Activated CD8-positive, alpha-beta T cell treated with anti-CD3 and anti-CD28 coated beads for 36 hours (primary cell): ENCODE results near the gene TMEM126A. TPM values are rescaled to one million over a fixed set of nuclear protein-coding genes. Genes with fewer than 3 reads are reported as not detected.

Experiments used
- ATAC-seq: fragments of 200-7000 bp; cut with Tn5 transposase; one replicate; pipeline ENCODE4 v1.10.0; 2021; ENCODE audit warnings: mild to moderate bottlenecking, moderate library complexity
- CTCF ChIA-PET: fragments of 350-600 bp; sonication (Branson Sonifier 250); formaldehyde crosslinking; loops from one replicate; lab custom pipeline; 2021; ENCODE audit warnings: antibody characterized with exemption; lab: Charles Lee
- POLR2A ChIA-PET: fragments of 350-600 bp; sonication (Branson Sonifier 250); formaldehyde crosslinking; loops from one replicate; lab custom pipeline; 2021; ENCODE audit warnings: antibody characterized with exemption; lab: Charles Lee
- DNase-seq: peaks from one replicate; pipeline ENCODE4 v3.0.0-alpha.2; 2020
- H3K27ac Mint-ChIP-seq: one replicate; pipeline ENCODE4 v1.8.0; 2021; ENCODE audit warnings: mild to moderate bottlenecking, mixed read lengths
- H3K27me3 Mint-ChIP-seq: one replicate; pipeline ENCODE4 v1.8.0; 2021; ENCODE audit warnings: mixed read lengths
- H3K36me3 Mint-ChIP-seq: one replicate; pipeline ENCODE4 v1.8.0; 2021; ENCODE audit warnings: low read depth, mixed read lengths
- H3K4me1 Mint-ChIP-seq: one replicate; pipeline ENCODE4 v1.8.0; 2021; ENCODE audit warnings: low read depth, mixed read lengths
- H3K4me3 Mint-ChIP-seq: one replicate; pipeline ENCODE4 v1.8.0; 2021; ENCODE audit warnings: mild to moderate bottlenecking, moderate library complexity, mixed read lengths
- H3K9me3 Mint-ChIP-seq: one replicate; pipeline ENCODE4 v1.8.0; 2021; ENCODE audit warnings: mixed read lengths
- intact Hi-C: fragments of 100-400 bp; cut with micrococcal nuclease; formaldehyde crosslinking; loops from one replicate; pipeline ENCODE4 v1.10.0; 2022
- total RNA-seq, 2 experiments: library from RNA; stranded (reverse); gene quantifications; one replicate each; pipeline ENCODE4 v1.2.3, GENCODE V29; 2021
- TF ChIP-seq, protein P1 (sequence below): fragments of 200-600 bp; IDR thresholded peaks from one replicate; pipeline ENCODE4 v1.8.0; 2022; ENCODE audit warnings: antibody characterized with exemption, mild to moderate bottlenecking

TMEM126A gene
- total RNA-seq, 2 experiments from 2014 or later = 47.3 to 48.9 TPM

DNA sequence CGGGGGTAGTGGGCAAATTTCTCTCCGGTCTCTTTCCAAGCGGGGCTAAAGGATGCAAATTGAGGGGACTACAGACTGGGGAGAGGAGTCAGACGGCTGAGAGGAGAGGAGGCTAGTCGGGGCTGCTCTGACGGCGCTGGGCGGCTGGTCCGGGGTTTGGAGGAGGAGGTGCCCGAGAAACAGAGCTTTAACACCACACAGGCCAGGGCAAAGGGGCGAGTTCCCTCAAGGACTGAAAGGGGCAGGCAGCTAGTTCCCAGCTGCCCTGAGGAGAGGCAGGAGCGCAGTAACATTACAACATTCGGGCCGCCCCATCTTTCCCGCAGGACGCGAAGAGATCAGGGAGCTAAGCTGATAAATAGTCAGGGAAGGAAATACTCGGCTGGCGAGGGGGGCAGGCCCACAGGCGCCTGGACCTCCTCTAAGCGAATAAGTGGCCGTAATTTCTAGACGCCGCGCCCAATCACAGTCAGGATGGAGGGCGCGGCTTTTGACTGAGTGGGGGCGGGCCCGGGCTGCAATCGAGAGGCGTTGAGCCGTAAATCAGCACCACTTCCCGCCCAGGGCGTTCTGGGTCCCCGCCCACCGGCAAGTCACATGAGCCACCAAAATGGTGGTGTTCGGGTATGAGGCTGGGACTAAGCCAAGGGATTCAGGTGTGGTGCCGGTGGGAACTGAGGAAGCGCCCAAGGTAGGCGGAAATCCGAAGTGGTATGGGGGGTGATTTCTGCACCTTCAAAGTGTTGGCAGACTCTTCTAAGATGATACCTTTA is 19.6 kb upstream of the TMEM126A start, which contains the start of gene TMEM126B:
Gene TMEM126B, plus strand, starts transcription at position 596 of the 773 bp plus-strand sequence. Its CDS starts 15 bp downstream, at position 611.
- H3K27ac Mint-ChIP-seq = peak within 1 kb of the TSS; percentile 97
- H3K4me1 Mint-ChIP-seq = peaks cover 36% of the 10 kb centered on the region
- ChIA-PET CTCF (interaction anchor here (0.7 to 2.3 kb wide), 4 partner anchors 19 to 227 kb away, joined by 3 to 8 read pairs (median 4); partner anchors contain the start of genes CCDC83 and TMEM126A), POLR2A (interaction anchor here (0.6 to 3.0 kb wide), 12 partner anchors 9 to 617 kb away, joined by 3 to 33 read pairs (median 4); partner anchors contain the start of genes CCDC83 and TMEM126A)
- H3K4me3 Mint-ChIP-seq = peak within 1 kb of the TSS; percentile 93
- ATAC-seq (peak; percentile 97), DNase-seq (peak; percentile 99)
- TF ChIP-seq, protein P1, sequence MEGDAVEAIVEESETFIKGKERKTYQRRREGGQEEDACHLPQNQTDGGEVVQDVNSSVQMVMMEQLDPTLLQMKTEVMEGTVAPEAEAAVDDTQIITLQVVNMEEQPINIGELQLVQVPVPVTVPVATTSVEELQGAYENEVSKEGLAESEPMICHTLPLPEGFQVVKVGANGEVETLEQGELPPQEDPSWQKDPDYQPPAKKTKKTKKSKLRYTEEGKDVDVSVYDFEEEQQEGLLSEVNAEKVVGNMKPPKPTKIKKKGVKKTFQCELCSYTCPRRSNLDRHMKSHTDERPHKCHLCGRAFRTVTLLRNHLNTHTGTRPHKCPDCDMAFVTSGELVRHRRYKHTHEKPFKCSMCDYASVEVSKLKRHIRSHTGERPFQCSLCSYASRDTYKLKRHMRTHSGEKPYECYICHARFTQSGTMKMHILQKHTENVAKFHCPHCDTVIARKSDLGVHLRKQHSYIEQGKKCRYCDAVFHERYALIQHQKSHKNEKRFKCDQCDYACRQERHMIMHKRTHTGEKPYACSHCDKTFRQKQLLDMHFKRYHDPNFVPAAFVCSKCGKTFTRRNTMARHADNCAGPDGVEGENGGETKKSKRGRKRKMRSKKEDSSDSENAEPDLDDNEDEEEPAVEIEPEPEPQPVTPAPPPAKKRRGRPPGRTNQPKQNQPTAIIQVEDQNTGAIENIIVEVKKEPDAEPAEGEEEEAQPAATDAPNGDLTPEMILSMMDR = no peak
- intact Hi-C loops = loop anchor here (5.0 kb wide), 1 partner anchor 34 kb away; no protein-coding TSS in a partner anchor
- peaks cover 20% of the 10 kb centered on the region for H3K36me3 Mint-ChIP-seq
- H3K27me3 Mint-ChIP-seq = no peaks in the 10 kb centered on the region
- H3K9me3 Mint-ChIP-seq = no peaks in the 10 kb centered on the region

DNA sequence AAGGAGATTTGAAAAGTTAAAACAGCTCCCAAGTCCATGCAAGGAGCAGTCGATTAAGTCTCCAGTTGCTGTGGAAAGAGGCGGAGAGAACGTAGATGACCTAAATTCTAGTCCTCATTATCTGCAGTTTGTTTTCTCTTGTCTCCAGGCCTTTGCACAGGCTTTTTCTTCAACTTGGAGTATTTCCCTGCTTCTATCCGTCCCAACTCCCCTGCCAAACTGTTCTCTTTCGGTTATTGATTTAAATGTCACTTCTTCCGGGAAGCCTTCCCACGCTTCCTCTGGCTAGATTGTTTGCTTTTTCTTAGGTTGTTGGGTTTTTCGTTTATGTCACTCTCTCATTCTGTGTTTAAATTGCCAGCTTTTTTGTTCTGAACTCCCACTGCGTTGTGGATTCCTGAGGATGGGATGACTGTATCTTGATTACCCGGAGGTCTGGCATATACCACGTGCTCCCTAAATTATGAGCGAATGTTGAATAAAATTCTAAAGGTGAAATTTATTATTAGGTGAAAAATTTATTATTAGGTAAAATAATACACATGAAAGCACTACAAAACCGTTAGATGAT is 18.9 kb upstream of the TMEM126A start:
- POLR2A ChIA-PET = interaction anchor here (0.6 to 3.0 kb wide), 12 partner anchors 8 to 616 kb away, joined by 3 to 33 read pairs (median 4); partner anchors contain the start of genes CCDC83 and TMEM126A
- CTCF ChIA-PET = interaction anchor here (0.7 to 2.3 kb wide), 3 partner anchors 19 to 35 kb away, joined by 3 to 8 read pairs (median 4); partner anchors contain the start of gene TMEM126A
- Mint-ChIP-seq H3K4me1 (peaks cover 36% of the 10 kb centered on the region), H3K36me3 (peaks cover 23% of the 10 kb centered on the region), H3K27ac (peak overlapping the region; percentile 97), H3K27me3 (no peaks in the 10 kb centered on the region), H3K9me3 (no peaks in the 10 kb centered on the region), H3K4me3 (peak overlapping the region; percentile 93)
- intact Hi-C loops = loop anchor here (5.0 kb wide), 1 partner anchor 33 kb away; no protein-coding TSS in a partner anchor
- DNase-seq (peak; percentile 56), ATAC-seq (peak; percentile 6)
- TF ChIP-seq, protein P1 = no peak

DNA sequence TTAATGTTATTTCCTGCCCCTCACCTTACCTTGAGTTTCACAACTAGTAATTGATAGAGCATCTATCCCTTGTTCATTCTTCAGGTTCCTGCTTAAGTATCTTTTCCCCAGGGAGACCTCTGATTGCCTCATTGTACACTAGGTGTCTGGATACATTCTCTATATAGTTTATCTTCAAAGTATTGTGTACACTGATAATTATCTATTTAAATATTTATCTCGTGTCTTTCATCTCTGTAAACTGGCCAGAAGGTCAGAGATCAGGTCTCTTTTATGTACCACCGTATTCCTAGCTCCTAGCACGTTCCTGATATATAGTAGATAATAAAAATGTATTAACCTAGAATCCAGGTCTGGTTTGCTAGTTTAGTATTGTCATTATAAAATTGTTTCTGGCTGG is 13.0 kb upstream of the TMEM126A start:
- H3K27ac Mint-ChIP-seq = no peak overlapping the region
- DNase-seq (no peak), ATAC-seq (no peak)
- H3K4me1 Mint-ChIP-seq = peaks cover 14% of the 10 kb centered on the region
- H3K9me3 Mint-ChIP-seq = no peaks in the 10 kb centered on the region
- no peak overlapping the region for H3K4me3 Mint-ChIP-seq
- TF ChIP-seq, protein P1 = no peak
- ChIA-PET CTCF (no interaction called here), POLR2A (interaction anchor here (1.0 kb wide), 1 partner anchor 13 kb away, joined by 3 read pairs; the partner anchor contains the start of gene TMEM126A)
- H3K36me3 Mint-ChIP-seq = peaks cover 33% of the 10 kb centered on the region
- intact Hi-C loops = no loop called here
- H3K27me3 Mint-ChIP-seq = no peaks in the 10 kb centered on the region

DNA sequence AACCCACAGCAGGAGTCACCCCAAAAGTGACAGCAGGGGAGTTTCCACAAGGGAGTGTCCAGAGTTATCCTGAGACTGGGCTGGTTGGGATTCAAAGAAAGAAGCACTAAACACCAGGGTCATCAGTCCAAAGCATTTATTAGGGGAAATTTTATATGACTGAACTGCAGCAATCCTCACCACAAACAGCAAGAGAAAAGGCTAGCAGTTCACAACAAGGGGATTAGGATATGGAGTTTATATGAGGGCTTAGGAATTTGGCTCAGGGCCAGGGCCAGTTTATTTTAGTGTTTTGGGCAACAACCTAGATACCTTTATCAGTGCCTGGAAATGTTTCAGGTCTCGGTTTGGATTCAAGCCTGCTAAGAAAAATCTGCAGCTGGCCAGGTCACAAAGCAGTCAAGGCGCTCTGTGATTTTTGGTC is 4.6 kb upstream of the TMEM126A start:
- Mint-ChIP-seq H3K4me3 (no peak overlapping the region), H3K9me3 (no peaks in the 10 kb centered on the region), H3K27me3 (peaks cover 8% of the 10 kb centered on the region), H3K27ac (no peak overlapping the region), H3K36me3 (peaks cover 7% of the 10 kb centered on the region), H3K4me1 (peaks cover 4% of the 10 kb centered on the region)
- TF ChIP-seq, protein P1 = no peak
- ChIA-PET POLR2A (no interaction called here), CTCF (no interaction called here)
- ATAC-seq (no peak), DNase-seq (no peak)
- intact Hi-C loops = no loop called here
